Subcutaneous abdominal adipose tissue (tissue), 5 donors: ENCODE data around the gene SELPLG.

Experiments used
- H3K27ac ChIP-seq: one replicate; pipeline ENCODE4 v1.7.0; 2013; ENCODE audit warnings: low read depth, mild to moderate bottlenecking, inconsistent platforms, low read length, moderate library complexity
- H3K27me3 ChIP-seq, 5 donors: one replicate each; pipeline ENCODE4 v1.7.0; 2013; ENCODE audit warnings: low read length in 5 of 5, inconsistent platforms in 1 of 5; ENCODE audit not compliant: control insufficient read depth in 5 of 5, insufficient read depth in 4 of 5
- H3K36me3 ChIP-seq, 5 donors: one replicate each; pipeline ENCODE4 v1.7.0; 2013; ENCODE audit warnings: low read length in 5 of 5; ENCODE audit not compliant: control insufficient read depth in 5 of 5, insufficient read depth in 5 of 5
- H3K4me1 ChIP-seq, 5 donors: one replicate each; pipeline ENCODE4 v1.7.0; 2013; ENCODE audit warnings: low read length in 5 of 5, mild to moderate bottlenecking in 3 of 5, moderate library complexity in 1 of 5; ENCODE audit not compliant: control insufficient read depth in 5 of 5, insufficient read depth in 5 of 5
- H3K4me3 ChIP-seq, 5 donors: one replicate each; pipeline ENCODE4 v1.7.0; 2013; ENCODE audit warnings: low read length in 5 of 5, low read depth in 1 of 5
- H3K9ac ChIP-seq, 5 donors: one replicate each; pipeline ENCODE4 v1.7.0; 2013; ENCODE audit warnings: low read length in 5 of 5, mild to moderate bottlenecking in 4 of 5, moderate library complexity in 3 of 5
- H3K9me3 ChIP-seq, 5 donors: one replicate each; pipeline ENCODE4 v1.7.0; 2013; ENCODE audit warnings: low read length in 5 of 5; ENCODE audit not compliant: control insufficient read depth in 5 of 5
- donor health status: healthy.
- donor health status: healthy.
- donor health status: healthy.
- donor health status: healthy.
- donor health status: healthy.

Gene SELPLG

GRCh38 chr12:108606492-108606891 lies 27.2 kb downstream of the SELPLG start:
- H3K4me3 ChIP-seq, result no peak overlapping the region
- peaks cover 0 to 4% (median 0%) of the 10 kb centered on the region in 5 donors for H3K27me3 ChIP-seq
- no peaks in the 10 kb centered on the region for H3K9me3 ChIP-seq
- no peak overlapping the region for H3K27ac ChIP-seq
- peaks cover 2 to 17% (median 10%) of the 10 kb centered on the region in 5 donors for H3K4me1 ChIP-seq
- H3K9ac ChIP-seq, result no peak overlapping the region
- no peaks in the 10 kb centered on the region for H3K36me3 ChIP-seq

- Histone ChIP-seq H3K4me3 (no peak overlapping the region), H3K9ac (no peak overlapping the region), H3K27me3 (peaks cover 0 to 4% (median 0%) of the 10 kb centered on the region in 5 donors), H3K36me3 (no peaks in the 10 kb centered on the region), H3K27ac (no peak overlapping the region), H3K4me1 (peaks cover 2 to 17% (median 10%) of the 10 kb centered on the region in 5 donors), H3K9me3 (no peaks in the 10 kb centered on the region)
Observed at GRCh38 chr12:108605690-108606406, 27.8 kb downstream of the SELPLG start.

DNA sequence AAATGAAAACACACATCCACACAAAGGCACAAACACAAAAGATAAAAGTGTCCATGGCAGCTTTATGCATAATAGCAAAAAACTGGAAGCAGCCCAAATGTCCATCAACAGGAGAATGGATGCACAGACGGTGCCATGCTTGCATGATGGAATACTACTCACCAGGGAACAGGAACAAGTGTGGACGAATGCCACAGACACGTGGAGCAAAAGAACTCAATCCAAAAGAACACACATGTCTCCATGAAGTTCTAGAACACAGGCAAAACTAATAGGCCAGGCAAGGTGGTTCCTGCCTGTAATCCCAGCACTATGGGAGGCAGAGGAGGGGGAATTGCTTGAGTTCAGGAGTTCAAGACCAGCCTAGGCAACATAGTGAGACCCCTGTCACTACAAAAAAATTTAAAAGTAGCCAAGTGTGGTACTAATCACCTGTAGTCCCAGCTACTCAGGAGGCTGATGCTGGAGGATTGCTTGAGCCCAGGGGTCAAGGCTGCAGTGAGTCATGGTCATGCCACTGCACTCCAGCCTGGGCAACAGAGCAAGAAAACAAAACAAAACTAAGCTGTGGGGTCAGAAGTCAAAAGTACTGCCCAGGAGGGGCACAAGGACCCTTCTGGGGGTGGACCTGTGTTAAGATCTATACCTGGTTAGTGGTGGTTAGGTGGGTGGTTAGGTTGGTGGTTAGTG lies 28.5 kb downstream of the SELPLG start:
- Histone ChIP-seq H3K9me3 (no peaks in the 10 kb centered on the region), H3K36me3 (no peaks in the 10 kb centered on the region), H3K4me1 (peaks cover 2 to 15% (median 9%) of the 10 kb centered on the region in 5 donors), H3K9ac (no peak overlapping the region), H3K27ac (no peak overlapping the region), H3K4me3 (no peak overlapping the region), H3K27me3 (peaks cover 0 to 4% (median 0%) of the 10 kb centered on the region in 5 donors)

DNA sequence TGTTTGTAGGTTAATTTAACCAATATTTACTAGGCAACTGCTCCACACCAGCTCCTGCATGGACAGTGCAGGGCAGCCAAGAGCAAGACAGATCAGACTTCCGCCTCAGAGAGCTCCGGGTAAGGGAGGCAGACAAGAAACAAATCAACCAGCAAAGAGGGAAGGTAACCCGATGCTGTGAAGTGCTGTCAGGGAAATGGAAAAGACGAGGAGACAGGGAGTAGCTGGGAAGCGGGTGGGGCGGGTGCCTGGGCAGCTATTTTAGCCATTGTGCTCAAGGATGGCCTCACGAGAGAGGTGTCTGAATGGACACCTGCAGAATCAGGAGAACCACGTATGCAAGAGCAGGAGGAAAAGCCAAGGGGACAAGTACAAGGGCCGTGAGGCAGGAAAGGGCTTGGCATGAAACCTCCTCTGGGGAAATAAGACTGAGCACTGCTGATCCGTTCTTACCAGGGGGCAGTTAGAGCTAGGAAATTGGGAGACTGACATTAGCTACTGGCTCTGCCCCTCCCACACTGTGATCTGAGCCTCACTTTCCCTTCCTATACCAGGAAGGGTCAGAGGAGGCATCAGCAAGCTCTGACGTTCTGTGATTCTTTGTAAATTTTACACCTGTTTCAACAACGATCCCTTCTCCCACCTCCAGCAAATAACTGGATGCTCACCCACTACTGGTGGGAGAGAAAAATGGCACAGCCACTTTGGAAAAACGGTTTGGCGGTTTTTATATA lies 29.3 kb downstream of the SELPLG start:
- no peaks in the 10 kb centered on the region for H3K9me3 ChIP-seq
- no peak overlapping the region for H3K4me3 ChIP-seq
- peaks cover 0 to 4% (median 0%) of the 10 kb centered on the region in 5 donors for H3K27me3 ChIP-seq
- H3K27ac ChIP-seq, result no peak overlapping the region
- no peak overlapping the region for H3K9ac ChIP-seq
- no peaks in the 10 kb centered on the region for H3K36me3 ChIP-seq
- H3K4me1 ChIP-seq, result peaks cover 0 to 8% (median 1%) of the 10 kb centered on the region in 5 donors

DNA sequence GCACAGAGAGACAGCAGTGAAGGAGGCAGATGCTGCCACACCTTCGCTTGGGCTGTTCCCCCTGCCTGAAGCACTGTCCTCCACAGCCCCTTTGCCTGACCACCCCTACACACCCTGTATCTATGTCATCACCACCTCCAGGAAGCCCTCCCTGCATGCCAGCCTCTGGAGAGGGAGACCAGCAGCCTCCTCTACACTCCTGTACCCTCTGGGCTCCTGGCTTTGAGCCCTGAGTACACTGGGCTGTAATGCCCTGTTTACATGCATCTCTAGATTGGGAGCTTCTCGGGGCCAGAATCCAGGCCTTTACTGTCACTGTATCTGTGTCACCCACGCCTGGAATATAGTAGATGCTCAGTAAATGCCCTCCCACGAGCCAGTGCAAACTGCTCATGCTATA lies 30.0 kb downstream of the SELPLG start:
- H3K4me1 ChIP-seq, result peaks cover 0 to 7% (median 0%) of the 10 kb centered on the region in 5 donors
- H3K9ac ChIP-seq, result no peak overlapping the region
- H3K36me3 ChIP-seq, result no peaks in the 10 kb centered on the region

GRCh38 chr12:108602976-108603704 lies 30.6 kb downstream of the SELPLG start:
- Histone ChIP-seq H3K4me3 (no peak overlapping the region), H3K27me3 (peaks cover 0 to 3% (median 0%) of the 10 kb centered on the region in 5 donors), H3K9ac (no peak overlapping the region), H3K36me3 (no peaks in the 10 kb centered on the region), H3K27ac (no peak overlapping the region), H3K9me3 (no peaks in the 10 kb centered on the region), H3K4me1 (peaks cover 0 to 13% (median 2%) of the 10 kb centered on the region in 5 donors)

More for the DNA sequence above, 30.0 kb downstream of the SELPLG start:
- no peak overlapping the region for H3K4me3 ChIP-seq
- H3K9me3 ChIP-seq, result no peaks in the 10 kb centered on the region
- H3K27ac ChIP-seq, result no peak overlapping the region
- peaks cover 0 to 3% (median 0%) of the 10 kb centered on the region in 5 donors for H3K27me3 ChIP-seq

GRCh38 chr12:108602209-108602705 lies 31.4 kb downstream of the SELPLG start:
- Histone ChIP-seq H3K4me1 (peaks cover 0 to 14% (median 7%) of the 10 kb centered on the region in 5 donors), H3K4me3 (no peak overlapping the region), H3K36me3 (no peaks in the 10 kb centered on the region)

GRCh38 chr12:108600702-108601007 lies 33.0 kb downstream of the SELPLG start:
- Histone ChIP-seq H3K4me1 (peaks cover 0 to 18% (median 10%) of the 10 kb centered on the region in 5 donors), H3K27ac (no peak overlapping the region), H3K27me3 (peaks cover 4 to 16% (median 13%) of the 10 kb centered on the region in 5 donors), H3K9me3 (no peaks in the 10 kb centered on the region), H3K36me3 (no peaks in the 10 kb centered on the region), H3K9ac (no peak overlapping the region), H3K4me3 (no peak overlapping the region)

More at GRCh38 chr12:108602209-108602705, 31.4 kb downstream of the SELPLG start:
- H3K27me3 ChIP-seq, result peaks cover 0 to 7% (median 3%) of the 10 kb centered on the region in 5 donors
- H3K27ac ChIP-seq, result no peak overlapping the region
- H3K9ac ChIP-seq, result no peak overlapping the region
- no peaks in the 10 kb centered on the region for H3K9me3 ChIP-seq

GRCh38 chr12:108599948-108600701 lies 33.6 kb downstream of the SELPLG start:
- Histone ChIP-seq H3K36me3 (no peaks in the 10 kb centered on the region), H3K27ac (no peak overlapping the region), H3K4me1 (peaks cover 0 to 20% (median 10%) of the 10 kb centered on the region in 5 donors), H3K9ac (no peak overlapping the region), H3K9me3 (no peaks in the 10 kb centered on the region), H3K27me3 (peaks cover 4 to 17% (median 16%) of the 10 kb centered on the region in 5 donors), H3K4me3 (no peak overlapping the region)
